Fibroblast of skin of right biceps (primary cell): ENCODE data around the gene EIPR1.
"Not testable (repeated sequence)": the region's sequence is repeated elsewhere in the genome, so short reads cannot be mapped to it uniquely, and the experiment has no call there.

Experiments
- DNase-seq: peaks from one replicate; pipeline ENCODE4 v3.0.0-alpha.2; 2013

EIPR1 gene

DNA sequence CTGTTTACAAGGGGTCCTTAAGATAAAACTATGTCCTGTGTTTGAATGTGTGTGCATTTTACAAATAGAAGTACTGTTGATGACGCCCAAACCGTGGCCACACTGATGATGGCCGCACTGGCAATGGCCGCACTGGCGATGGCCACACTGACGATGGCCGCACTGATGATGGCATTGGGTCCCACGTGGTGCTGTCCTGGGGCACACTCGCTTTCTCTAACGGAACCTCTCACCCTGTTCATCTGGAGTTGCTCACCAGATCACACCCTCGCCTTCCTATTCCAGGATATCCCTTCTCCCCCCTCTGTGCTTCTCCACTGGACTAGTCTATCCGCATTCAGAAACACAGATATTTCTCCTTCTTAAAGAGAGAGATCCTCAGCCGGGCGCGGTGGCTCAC, 192.4 kb downstream of the EIPR1 start:
- DNase-seq, result no peak

- no peak for DNase-seq
Measured at GRCh38 chr2:3184167-3184566, 193.5 kb downstream of the EIPR1 start.

GRCh38 chr2:3183766-3184165, 193.9 kb downstream of the EIPR1 start:
- no peak for DNase-seq

DNA sequence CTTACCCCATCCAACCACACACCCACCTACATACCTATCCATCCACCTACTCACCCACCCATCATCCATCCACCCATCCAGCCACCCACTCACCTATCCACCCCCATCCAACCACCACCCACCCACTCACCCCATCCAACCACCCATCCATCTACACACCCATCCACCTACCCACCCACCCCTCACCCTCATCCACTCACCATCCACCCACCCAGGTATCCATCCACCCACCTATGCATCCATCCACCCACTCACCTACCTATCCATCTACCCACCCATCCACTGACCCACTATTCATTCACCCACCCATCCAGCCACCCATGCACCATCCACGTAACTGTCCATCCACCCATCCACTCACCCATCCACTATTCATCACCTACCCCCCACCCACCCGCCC, 194.8 kb downstream of the EIPR1 start:
- DNase-seq, result no peak

- DNase-seq, result no peak
Measured at GRCh38 chr2:3181416-3182010, 196.1 kb downstream of the EIPR1 start.

DNA sequence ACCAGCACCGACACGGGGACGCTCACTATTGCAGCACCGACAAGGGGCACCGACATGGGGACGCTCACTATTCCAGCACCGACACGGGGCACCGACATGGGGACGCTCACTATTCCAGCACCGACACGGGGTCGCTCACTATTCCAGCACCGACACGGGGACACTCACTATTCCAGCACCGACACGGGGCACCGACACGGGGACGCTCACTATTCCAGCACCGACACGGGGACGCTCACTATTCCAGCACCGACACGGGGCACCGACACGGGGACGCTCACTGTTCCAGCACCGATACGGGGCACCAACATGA, 196.8 kb downstream of the EIPR1 start:
- not testable (repeated sequence) for DNase-seq

- no peak for DNase-seq
Measured at GRCh38 chr2:3180082-3180908, 197.3 kb downstream of the EIPR1 start.

GRCh38 chr2:3179626-3180025, 198.0 kb downstream of the EIPR1 start:
- no peak for DNase-seq

- no peak for DNase-seq
Measured at GRCh38 chr2:3179208-3179607, 198.4 kb downstream of the EIPR1 start.

- no peak for DNase-seq
Measured at GRCh38 chr2:3178578-3179031, 199.0 kb downstream of the EIPR1 start.

GRCh38 chr2:3177891-3178577, 199.6 kb downstream of the EIPR1 start:
- DNase-seq, result no peak

- DNase-seq, result no peak
Measured at GRCh38 chr2:3176869-3177255, 200.8 kb downstream of the EIPR1 start.

DNA sequence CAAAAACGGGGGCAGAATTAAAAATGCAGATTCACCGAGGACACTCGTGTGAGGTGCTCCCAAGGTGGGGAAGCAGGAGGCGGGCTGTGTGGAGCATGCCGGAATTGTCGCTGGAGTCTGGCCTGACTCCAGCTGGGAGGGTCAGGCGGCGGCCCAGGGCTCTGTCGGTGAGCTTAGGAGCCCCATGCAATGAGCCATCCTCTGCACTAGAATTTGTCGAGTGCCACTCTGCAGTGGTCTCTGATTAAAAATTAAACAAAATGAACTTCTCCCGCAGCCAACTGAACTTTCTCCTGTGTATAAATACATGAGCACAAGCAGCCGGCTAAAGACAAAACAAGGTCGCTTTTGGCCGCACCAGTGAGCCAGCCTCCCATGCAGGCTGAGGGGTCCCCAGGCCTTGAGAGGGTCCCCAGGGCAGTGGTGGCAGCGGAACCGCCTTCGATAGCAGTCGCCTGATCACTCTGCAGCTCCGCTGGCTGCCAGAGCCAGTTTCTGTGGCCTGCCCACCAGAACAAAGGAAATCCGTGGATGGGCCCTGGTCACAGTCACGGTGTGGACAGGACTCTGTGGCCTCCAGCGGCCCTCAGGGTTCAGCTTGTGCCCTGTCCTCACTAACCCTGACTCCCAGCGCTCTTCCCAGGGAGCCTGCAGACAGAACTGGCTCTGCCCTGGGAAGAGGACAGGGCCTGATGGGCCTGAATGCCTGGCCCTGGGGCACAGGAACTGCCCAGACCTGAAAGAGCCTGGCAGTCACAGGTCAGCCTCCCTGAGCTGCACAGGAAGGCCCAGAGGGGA, 201.3 kb downstream of the EIPR1 start:
- DNase-seq, result no peak

DNA sequence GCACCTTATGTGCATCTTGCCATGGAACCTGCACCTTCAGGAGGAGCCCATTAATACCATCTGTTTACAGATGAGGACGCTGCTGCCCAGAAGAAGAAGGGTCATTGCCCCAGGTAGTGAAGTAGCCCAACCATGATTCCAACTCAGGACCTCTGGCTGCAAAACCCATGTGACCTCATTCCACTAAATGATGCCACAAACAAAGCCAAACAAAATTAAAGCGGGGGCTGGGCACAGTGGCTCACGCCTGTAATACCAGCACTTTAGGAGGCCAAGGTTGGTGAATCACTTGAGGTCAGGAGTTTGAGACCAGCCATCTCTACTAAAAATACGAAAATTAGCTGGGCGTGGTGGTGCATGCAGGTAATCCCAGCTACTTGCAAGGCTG, 202.1 kb downstream of the EIPR1 start:
- no peak for DNase-seq

GRCh38 chr2:3174626-3175567, 202.7 kb downstream of the EIPR1 start:
- no peak for DNase-seq

GRCh38 chr2:3173031-3173430, 204.6 kb downstream of the EIPR1 start:
- DNase-seq, result no peak

- no peak for DNase-seq
Measured at GRCh38 chr2:3172265-3172935, 205.2 kb downstream of the EIPR1 start.

DNA sequence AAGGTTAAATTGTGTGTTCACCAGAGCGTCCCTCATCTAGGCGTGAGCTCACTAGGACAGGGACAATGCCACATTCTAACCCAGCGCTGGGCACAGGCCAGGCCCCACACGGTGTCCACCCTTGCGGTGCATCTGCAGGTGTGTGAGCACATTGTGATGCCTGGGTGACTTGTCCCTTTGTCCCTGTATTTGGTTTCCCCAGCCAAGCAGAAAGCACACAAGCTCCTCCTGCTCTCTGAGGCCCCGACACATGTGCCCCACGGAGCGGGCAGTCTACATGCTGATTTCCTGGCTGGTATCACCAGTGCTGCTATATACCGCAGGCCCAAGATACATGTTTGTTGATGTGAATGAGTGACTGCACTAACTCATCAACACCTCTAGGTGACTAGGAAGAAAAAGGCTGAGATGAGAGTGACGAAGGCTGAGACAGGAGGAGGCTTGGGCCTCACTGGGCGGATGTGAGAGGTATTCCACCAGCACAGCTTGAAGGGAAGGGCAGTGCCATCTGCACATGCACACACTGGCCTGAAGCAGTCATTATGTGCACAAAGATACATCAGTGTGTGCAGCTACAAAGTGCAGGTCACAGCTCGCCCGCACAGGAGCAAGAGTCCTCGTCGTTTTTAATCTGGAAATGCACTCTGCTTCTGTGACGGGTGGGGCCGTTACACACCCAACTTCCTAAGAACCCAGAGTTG, 205.9 kb downstream of the EIPR1 start:
- no peak for DNase-seq

DNA sequence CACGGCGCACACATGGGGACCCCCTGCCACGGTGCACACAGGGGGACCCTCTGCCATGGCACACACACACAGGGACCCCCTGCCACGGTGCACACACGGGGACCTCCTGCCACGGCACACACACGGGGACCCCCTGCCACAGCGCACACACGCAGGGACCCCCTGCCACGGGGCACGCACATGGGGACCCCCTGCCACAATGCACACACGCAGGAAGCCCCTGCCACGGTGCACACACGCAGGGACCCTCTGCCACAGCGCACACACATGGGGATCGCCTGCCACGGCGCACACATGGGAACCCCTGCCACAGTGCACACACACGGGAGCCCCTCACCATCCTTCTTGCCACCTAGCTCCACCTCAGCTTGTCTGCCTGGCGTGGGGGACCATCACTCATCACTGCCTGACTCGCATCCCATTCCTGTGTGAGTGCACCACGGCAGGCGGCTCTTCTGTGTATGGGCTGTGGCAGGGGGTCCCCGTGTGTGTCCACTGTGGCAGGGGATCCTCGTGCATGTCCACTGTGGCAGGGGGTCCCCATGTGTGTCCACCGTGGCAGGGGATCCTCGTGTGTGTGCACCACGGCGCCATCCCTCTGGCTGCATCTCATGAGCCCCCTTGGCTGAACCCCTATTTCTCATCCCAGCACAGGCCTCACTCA, 206.7 kb downstream of the EIPR1 start:
- no peak for DNase-seq

DNA sequence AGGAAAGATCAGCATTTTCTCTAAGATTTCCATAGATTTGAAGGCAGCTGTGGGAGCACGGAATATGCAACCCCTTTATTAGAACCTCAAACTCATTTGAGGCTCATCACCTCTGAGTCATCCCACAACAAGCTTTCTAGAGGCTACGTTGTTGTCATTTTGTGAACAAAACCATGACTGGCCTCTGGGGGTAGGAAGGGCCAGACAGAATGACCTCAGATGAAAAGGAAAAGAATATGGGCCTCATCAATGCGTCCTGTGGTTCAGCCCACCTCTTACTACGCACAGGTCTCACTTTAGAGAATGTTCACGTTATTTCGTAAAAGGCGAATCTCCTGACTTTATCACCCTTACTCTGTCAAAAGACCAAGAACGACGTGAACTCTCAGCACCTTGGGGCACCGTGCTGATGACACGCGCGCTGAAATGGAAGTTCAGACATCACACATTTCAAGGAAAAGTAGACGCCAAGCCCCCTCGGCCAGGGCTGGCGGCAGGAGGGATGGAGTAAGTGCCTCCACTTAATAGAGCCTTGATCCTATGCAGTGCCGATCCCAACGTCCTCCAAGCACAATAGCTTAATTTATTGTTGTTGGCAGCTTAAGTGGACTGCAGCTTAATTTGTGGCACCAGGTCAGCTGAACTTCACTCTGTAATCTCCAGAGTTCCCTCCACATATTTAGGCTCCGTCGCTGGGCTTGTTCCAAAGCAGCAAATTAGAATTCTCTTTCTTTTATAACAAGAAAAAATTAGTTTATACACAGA, 208.3 kb downstream of the EIPR1 start:
- peak; percentile 65 for DNase-seq
